SK-N-SH (cell line): ENCODE measurements around the gene TACC2. TPM values are rescaled to one million over a fixed set of nuclear protein-coding genes. Genes with fewer than 3 reads are reported as not detected.

Experiments
- CTCF ChIA-PET: fragments of 300-600, 350-600 bp; formaldehyde crosslinking; extraction: SDS; loops from one replicate; lab custom pipeline; 2021; lab: Yijun Ruan, JAX
- POLR2A ChIA-PET: fragments of 350-600 bp; sonication (Branson Sonifier 250); formaldehyde crosslinking; extraction: SDS; loops from one replicate; lab custom pipeline; 2020; ENCODE audit warnings: antibody characterized with exemption, inconsistent platforms; lab: Yijun Ruan, JAX
- DNase-seq: peaks from one replicate; pipeline ENCODE4 v3.0.0; 2012
- H2AFZ ChIP-seq: fragments of 200-600 bp; sonication (generic); 2 replicates; pipeline ENCODE4 v1.8.1; 2016; ENCODE audit warnings: antibody characterized with exemption, mild to moderate bottlenecking, low read depth
- H3F3A ChIP-seq: fragments of 200-600 bp; sonication (generic); replicated peaks from 2 replicates; pipeline ENCODE3; 2016; ENCODE audit warnings: antibody characterized with exemption, mild to moderate bottlenecking; ENCODE audit not compliant: insufficient read depth
- H3K27ac ChIP-seq, 2 experiments: fragments of 200-500 bp in 1 of 2; fragments of 200-600 bp in 1 of 2; sonication (Bioruptor generic) in 1 of 2; sonication (generic), shearing (Covaris generic) in 1 of 2; 2 replicates each; pipeline versions ENCODE4 v1.5.1 to v1.6.1; 2014 to 2016; ENCODE audit warnings: low read depth in 2 of 2, inconsistent platforms in 1 of 2, low read length in 1 of 2, mild to moderate bottlenecking in 1 of 2, mixed read lengths in 1 of 2
- H3K27me3 ChIP-seq: fragments of 200-600 bp; sonication (generic), shearing (Covaris generic); 2 replicates; pipeline ENCODE4 v1.6.1; 2016; ENCODE audit warnings: mixed run types; ENCODE audit not compliant: insufficient read depth
- H3K36me3 ChIP-seq, 2 experiments: fragments of 200-500 bp in 1 of 2; fragments of 200-600 bp in 1 of 2; sonication (Bioruptor generic) in 1 of 2; sonication (generic) in 1 of 2; replicated peaks in 1 of 2; 2 replicates each; pipeline versions ENCODE3 to v1.5.1; 2014 to 2016; ENCODE audit warnings: low read length in 1 of 2, mild to moderate bottlenecking in 1 of 2; ENCODE audit not compliant: insufficient read depth in 2 of 2, control insufficient read depth in 1 of 2
- H3K4me1 ChIP-seq, 2 experiments: fragments of 200-500 bp in 1 of 2; fragments of 200-600 bp in 1 of 2; sonication (Bioruptor generic) in 1 of 2; sonication (generic), shearing (Covaris generic) in 1 of 2; 2 replicates each; pipeline versions ENCODE4 v1.5.1 to v1.6.1; 2014 to 2016; ENCODE audit warnings: low read depth in 1 of 2, low read length in 1 of 2, mixed run types in 1 of 2; ENCODE audit not compliant: insufficient read depth in 2 of 2, control insufficient read depth in 1 of 2
- H3K4me2 ChIP-seq: fragments of 200-600 bp; sonication (generic), shearing (Covaris generic); 2 replicates; pipeline ENCODE4 v1.6.1; 2017; ENCODE audit warnings: mixed run types
- H3K4me3 ChIP-seq, 2 experiments: fragments of 200-500 bp in 1 of 2; fragments of 200-600 bp in 1 of 2; sonication (Bioruptor generic) in 1 of 2; sonication (generic), shearing (Covaris generic) in 1 of 2; 2 replicates each; pipeline versions ENCODE4 v1.5.1 to v1.8.1; 2014 to 2016; ENCODE audit warnings: low read depth in 2 of 2, inconsistent platforms in 1 of 2, low read length in 1 of 2, mild to moderate bottlenecking in 1 of 2, mixed read lengths in 1 of 2, moderate library complexity in 1 of 2
- H3K79me2 ChIP-seq: fragments of 200-600 bp; sonication (generic); 2 replicates; pipeline ENCODE4 v1.8.1; 2017; ENCODE audit warnings: mild to moderate bottlenecking; ENCODE audit not compliant: insufficient read depth
- H3K9ac ChIP-seq: fragments of 200-600 bp; sonication (generic); 2 replicates; pipeline ENCODE4 v1.6.1; 2017; ENCODE audit warnings: mixed run types
- H3K9me2 ChIP-seq: fragments of 200-600 bp; sonication (generic); 2 replicates; pipeline ENCODE4 v1.6.1; 2017; ENCODE audit warnings: mixed run types
- H3K9me3 ChIP-seq: fragments of 200-600 bp; sonication (generic); 2 replicates; pipeline ENCODE4 v1.6.1; 2017; ENCODE audit warnings: mixed run types, mild to moderate bottlenecking, moderate library complexity
- H4K20me1 ChIP-seq: fragments of 200-600 bp; sonication (generic); 2 replicates; pipeline ENCODE4 v1.6.1; 2017; ENCODE audit warnings: mild to moderate bottlenecking, mixed run types; ENCODE audit not compliant: insufficient read depth
- CHD2 ChIP-seq: fragments of 150-350 bp; IDR thresholded peaks from 2 replicates; pipeline ENCODE4 v1.6.1; 2018; ENCODE audit warnings: low read length; ENCODE audit not compliant: partially characterized antibody
- ELF1 ChIP-seq: IDR thresholded peaks from 2 replicates; pipeline ENCODE4 v1.4.0; 2012
- EP300 ChIP-seq, 2 experiments: IDR thresholded peaks; 2 replicates each; pipeline versions ENCODE4 v1.4.0 to v1.6.1; 2012; ENCODE audit warnings: borderline replicate concordance in 1 of 2, low read depth in 1 of 2, low read length in 1 of 2
- EZH2phosphoT487 ChIP-seq: fragments of 200-600 bp; sonication (generic); IDR thresholded peaks from 2 replicates; pipeline ENCODE4 v1.6.1; 2017; ENCODE audit warnings: low read depth, mixed run types, mild to moderate bottlenecking, antibody characterized with exemption, moderate library complexity, borderline replicate concordance
- FOSL2 ChIP-seq: IDR thresholded peaks from 2 replicates; pipeline ENCODE4 v1.4.0; 2012; ENCODE audit warnings: low read depth, mild to moderate bottlenecking, moderate library complexity, borderline replicate concordance
- FOXJ3 ChIP-seq: sonication (generic); formaldehyde crosslinking; IDR thresholded peaks from 2 replicates; pipeline ENCODE4 v1.5.1; 2020; ENCODE audit warnings: mild to moderate bottlenecking, missing genetic modification reagents
- FOXM1 ChIP-seq: IDR thresholded peaks from 2 replicates; pipeline ENCODE4 v1.4.0; 2012; ENCODE audit warnings: low read depth, mild to moderate bottlenecking
- GATA2 ChIP-seq: sonication (generic); formaldehyde crosslinking; IDR thresholded peaks from 2 replicates; pipeline ENCODE4 v1.5.0; 2020; ENCODE audit warnings: mild to moderate bottlenecking, missing genetic modification reagents
- IRF3 ChIP-seq: fragments of 150-350 bp; IDR thresholded peaks from 2 replicates; pipeline ENCODE4 v1.6.1; 2016; ENCODE audit warnings: mild to moderate bottlenecking, low read depth, low read length
- JUND ChIP-seq: IDR thresholded peaks from 2 replicates; pipeline ENCODE4 v1.4.0; 2012
- MEF2A ChIP-seq: IDR thresholded peaks from 2 replicates; pipeline ENCODE4 v1.4.0; 2012; ENCODE audit warnings: low read depth, borderline replicate concordance
- NRF1 ChIP-seq: IDR thresholded peaks from 2 replicates; pipeline ENCODE4 v1.6.1; 2012; ENCODE audit warnings: low read depth, mild to moderate bottlenecking, low read length
- POLR2AphosphoS5 ChIP-seq: IDR thresholded peaks from 2 replicates; pipeline ENCODE4 v1.6.1; 2012; ENCODE audit warnings: low read depth, low read length
- RAD21 ChIP-seq: IDR thresholded peaks from 2 replicates; pipeline ENCODE4 v1.6.1; 2012; ENCODE audit warnings: mild to moderate bottlenecking, low read length
- RFX5 ChIP-seq: IDR thresholded peaks from 2 replicates; pipeline ENCODE4 v1.6.1; 2012; ENCODE audit warnings: mild to moderate bottlenecking, improper control_type of control experiment, low read length
- SIN3A ChIP-seq: IDR thresholded peaks from 2 replicates; pipeline ENCODE4 v1.6.1; 2012; ENCODE audit warnings: low read depth, mild to moderate bottlenecking, low read length, moderate library complexity, borderline replicate concordance
- SMC3 ChIP-seq: IDR thresholded peaks from 2 replicates; pipeline ENCODE4 v1.6.1; 2012; ENCODE audit warnings: low read depth, low read length, improper control_type of control experiment
- TAF1 ChIP-seq: IDR thresholded peaks from 2 replicates; pipeline ENCODE4 v1.6.1; 2012; ENCODE audit warnings: low read depth, mild to moderate bottlenecking, low read length, moderate library complexity, borderline replicate concordance
- TCF12 ChIP-seq: IDR thresholded peaks from 2 replicates; pipeline ENCODE4 v1.4.0; 2012
- TEAD4 ChIP-seq: IDR thresholded peaks from 2 replicates; pipeline ENCODE4 v1.4.0; 2012; ENCODE audit warnings: mild to moderate bottlenecking, borderline replicate concordance; ENCODE audit not compliant: insufficient read depth
- YY1 ChIP-seq: IDR thresholded peaks from 2 replicates; pipeline ENCODE4 v1.4.0; 2012; ENCODE audit warnings: low read depth, mild to moderate bottlenecking
- WGBS: methylation state at CpG from one replicate; pipeline ENCODE4 v1.1.6; 2017; ENCODE audit warnings: low lambda C conversion rate; 5-methylcytosine and 5-hydroxymethylcytosine counted together
- polyA plus RNA-seq, 3 experiments: library from polyadenylated mRNA; depleted of rRNA; stranded (reverse); fragments of >200 nt; gene quantifications; 2 replicates each; pipeline ENCODE4 v1.2.3, GENCODE V29; 2012
- TF ChIP-seq, protein P1 (sequence below): IDR thresholded peaks from 2 replicates; pipeline ENCODE4 v1.4.0; 2012; ENCODE audit warnings: low read depth
- TF ChIP-seq, protein P2 (sequence below): fragments of 200-600 bp; sonication (generic); IDR thresholded peaks from 2 replicates; pipeline ENCODE4 v1.6.1; 2017; ENCODE audit warnings: antibody characterized with exemption, mild to moderate bottlenecking, moderate library complexity
- TF ChIP-seq, protein P3 (sequence below): IDR thresholded peaks from 2 replicates; pipeline ENCODE4 v1.4.0; 2012; ENCODE audit warnings: low read depth, borderline replicate concordance

The TACC2 gene
- polyA plus RNA-seq, 1 of the 3 experiments (the other 2 are of a cell fraction): 8.8 TPM

GRCh38 chr10:122301055-122301810, 312.3 kb downstream of the TACC2 start:
- no peak for DNase-seq
- H2AFZ ChIP-seq: no peak overlapping the region
- no peak overlapping the region for H3K9ac ChIP-seq
- no peak overlapping the region for H3K4me2 ChIP-seq
- no peaks in the 10 kb centered on the region; a peak in 1 of 4 replicates for H3K4me1 ChIP-seq
- no peak overlapping the region for H3K27ac ChIP-seq
- no peak overlapping the region for H3K4me3 ChIP-seq
- TF ChIP-seq, protein P1, sequence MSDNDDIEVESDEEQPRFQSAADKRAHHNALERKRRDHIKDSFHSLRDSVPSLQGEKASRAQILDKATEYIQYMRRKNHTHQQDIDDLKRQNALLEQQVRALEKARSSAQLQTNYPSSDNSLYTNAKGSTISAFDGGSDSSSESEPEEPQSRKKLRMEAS: no peak
- TF ChIP-seq GATA2 (CRISPR knock-in tag) (no peak), IRF3 (no peak), EP300 (IDR thresholded peaks at IDR 0.05; ENCODE audit: borderline replicate concordance in 1 of 2, low read depth in 1 of 2, low read length in 1 of 2) (no peak), TCF12 (no peak), EZH2phosphoT487 (no peak), ELF1 (no peak), SIN3A (no peak), TEAD4 (no peak), CHD2 (no peak)
- TF ChIP-seq, protein P2, sequence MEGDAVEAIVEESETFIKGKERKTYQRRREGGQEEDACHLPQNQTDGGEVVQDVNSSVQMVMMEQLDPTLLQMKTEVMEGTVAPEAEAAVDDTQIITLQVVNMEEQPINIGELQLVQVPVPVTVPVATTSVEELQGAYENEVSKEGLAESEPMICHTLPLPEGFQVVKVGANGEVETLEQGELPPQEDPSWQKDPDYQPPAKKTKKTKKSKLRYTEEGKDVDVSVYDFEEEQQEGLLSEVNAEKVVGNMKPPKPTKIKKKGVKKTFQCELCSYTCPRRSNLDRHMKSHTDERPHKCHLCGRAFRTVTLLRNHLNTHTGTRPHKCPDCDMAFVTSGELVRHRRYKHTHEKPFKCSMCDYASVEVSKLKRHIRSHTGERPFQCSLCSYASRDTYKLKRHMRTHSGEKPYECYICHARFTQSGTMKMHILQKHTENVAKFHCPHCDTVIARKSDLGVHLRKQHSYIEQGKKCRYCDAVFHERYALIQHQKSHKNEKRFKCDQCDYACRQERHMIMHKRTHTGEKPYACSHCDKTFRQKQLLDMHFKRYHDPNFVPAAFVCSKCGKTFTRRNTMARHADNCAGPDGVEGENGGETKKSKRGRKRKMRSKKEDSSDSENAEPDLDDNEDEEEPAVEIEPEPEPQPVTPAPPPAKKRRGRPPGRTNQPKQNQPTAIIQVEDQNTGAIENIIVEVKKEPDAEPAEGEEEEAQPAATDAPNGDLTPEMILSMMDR: no peak
- no peaks in the 10 kb centered on the region; the same call in 1 of the 2 replicates for H3K27me3 ChIP-seq
- H4K20me1 ChIP-seq: no peaks in the 10 kb centered on the region
- no peaks in the 10 kb centered on the region for H3F3A ChIP-seq
- CTCF ChIA-PET: interaction anchor here (0.8 to 3.0 kb wide), 5 partner anchors 18 to 408 kb away, joined by 3 to 22 read pairs (median 3); no protein-coding TSS in a partner anchor
- H3K9me3 ChIP-seq: no peaks in the 10 kb centered on the region
- no peaks in the 10 kb centered on the region for H3K9me2 ChIP-seq
- no peaks in the 10 kb centered on the region for H3K36me3 ChIP-seq
- no peaks in the 10 kb centered on the region for H3K79me2 ChIP-seq
- POLR2A ChIA-PET: no interaction called here
- 53% methylated on average over 11 of the region's 12 CpGs for WGBS

DNA sequence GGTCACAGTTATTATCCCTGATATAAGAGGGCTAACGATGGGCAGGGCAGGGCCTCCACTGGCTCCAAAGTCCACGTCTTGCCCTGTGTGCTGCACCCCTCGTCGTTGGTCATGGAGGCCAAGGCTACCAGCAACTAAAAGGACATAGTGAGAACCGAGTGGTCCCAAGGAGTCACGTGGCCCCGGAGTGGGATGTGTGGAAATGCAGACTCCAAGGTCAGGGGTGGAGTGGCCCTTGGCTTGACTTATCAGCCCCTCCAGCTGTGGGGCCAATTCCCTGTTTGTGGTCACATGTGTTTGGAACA, 312.8 kb downstream of the TACC2 start:
- no peaks in the 10 kb centered on the region for H3K79me2 ChIP-seq
- H4K20me1 ChIP-seq: no peaks in the 10 kb centered on the region
- DNase-seq: no peak
- H3K4me2 ChIP-seq: no peak overlapping the region
- H3K4me1 ChIP-seq: no peaks in the 10 kb centered on the region; a peak in 1 of 4 replicates
- no peaks in the 10 kb centered on the region for H3F3A ChIP-seq
- WGBS: no CpG with 5 or more reads among the region's 7 CpGs
- H3K9me2 ChIP-seq: no peaks in the 10 kb centered on the region
- H3K36me3 ChIP-seq: no peaks in the 10 kb centered on the region
- H3K9me3 ChIP-seq: no peaks in the 10 kb centered on the region
- no peak overlapping the region for H3K4me3 ChIP-seq
- ChIA-PET POLR2A (no interaction called here), CTCF (interaction anchor here (0.8 to 3.0 kb wide), 6 partner anchors 16 to 408 kb away, joined by 3 to 22 read pairs (median 4); no protein-coding TSS in a partner anchor)
- H3K27ac ChIP-seq: no peak overlapping the region
- H3K27me3 ChIP-seq: no peaks in the 10 kb centered on the region; the same call in 1 of the 2 replicates
- H2AFZ ChIP-seq: no peak overlapping the region
- no peak overlapping the region for H3K9ac ChIP-seq
- TF ChIP-seq FOXJ3 (no peak), NRF1 (no peak), EZH2phosphoT487 (no peak), FOSL2 (no peak), RFX5 (no peak), TCF12 (no peak), POLR2AphosphoS5 (no peak), TAF1 (no peak), JUND (no peak), MEF2A (no peak), RAD21 (no peak), SMC3 (no peak), YY1 (no peak), ELF1 (no peak), FOXM1 (no peak)
- TF ChIP-seq, protein P3, sequence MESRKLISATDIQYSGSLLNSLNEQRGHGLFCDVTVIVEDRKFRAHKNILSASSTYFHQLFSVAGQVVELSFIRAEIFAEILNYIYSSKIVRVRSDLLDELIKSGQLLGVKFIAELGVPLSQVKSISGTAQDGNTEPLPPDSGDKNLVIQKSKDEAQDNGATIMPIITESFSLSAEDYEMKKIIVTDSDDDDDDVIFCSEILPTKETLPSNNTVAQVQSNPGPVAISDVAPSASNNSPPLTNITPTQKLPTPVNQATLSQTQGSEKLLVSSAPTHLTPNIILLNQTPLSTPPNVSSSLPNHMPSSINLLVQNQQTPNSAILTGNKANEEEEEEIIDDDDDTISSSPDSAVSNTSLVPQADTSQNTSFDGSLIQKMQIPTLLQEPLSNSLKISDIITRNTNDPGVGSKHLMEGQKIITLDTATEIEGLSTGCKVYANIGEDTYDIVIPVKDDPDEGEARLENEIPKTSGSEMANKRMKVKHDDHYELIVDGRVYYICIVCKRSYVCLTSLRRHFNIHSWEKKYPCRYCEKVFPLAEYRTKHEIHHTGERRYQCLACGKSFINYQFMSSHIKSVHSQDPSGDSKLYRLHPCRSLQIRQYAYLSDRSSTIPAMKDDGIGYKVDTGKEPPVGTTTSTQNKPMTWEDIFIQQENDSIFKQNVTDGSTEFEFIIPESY: no peak
